MM.1S (cell line): ENCODE measurements around the gene CACNA2D1.

ENCODE experiments used
- DNase-seq: peaks from one replicate; pipeline ENCODE4 v3.0.0-alpha.2; 2015
- H2AFZ ChIP-seq: fragments of 300-600 bp; sonication (generic); 2 replicates; pipeline ENCODE4 v1.6.0; 2016; ENCODE audit warnings: antibody characterized with exemption, low read length
- H3F3A ChIP-seq: fragments of 300-600 bp; sonication (generic); 2 replicates; pipeline ENCODE4 v1.6.1; 2016; ENCODE audit warnings: mild to moderate bottlenecking, antibody characterized with exemption, low read length, moderate library complexity, mixed read lengths; ENCODE audit not compliant: insufficient read depth
- H3K27ac ChIP-seq: fragments of 300-600 bp; sonication (generic); 2 replicates; pipeline ENCODE4 v1.5.1; 2016; ENCODE audit warnings: mild to moderate bottlenecking, low read length
- H3K27me3 ChIP-seq: fragments of 300-600 bp; sonication (generic); replicated peaks from 2 replicates; pipeline ENCODE4 v1.6.0; 2016; ENCODE audit warnings: low read length; ENCODE audit not compliant: insufficient read depth
- H3K36me3 ChIP-seq: fragments of 300-600 bp; sonication (generic); replicated peaks from 2 replicates; pipeline ENCODE4 v1.6.1; 2016; ENCODE audit warnings: mild to moderate bottlenecking, low read length, mixed read lengths; ENCODE audit not compliant: insufficient read depth
- H3K4me1 ChIP-seq: fragments of 300-600 bp; sonication (generic); 2 replicates; pipeline ENCODE4 v1.6.1; 2016; ENCODE audit warnings: low read length, mixed read lengths
- H3K4me2 ChIP-seq: fragments of 300-600 bp; sonication (generic); 2 replicates; pipeline ENCODE4 v1.6.0; 2016; ENCODE audit warnings: low read depth, low read length
- H3K4me3 ChIP-seq: fragments of 300-600 bp; sonication (generic); 2 replicates; pipeline ENCODE4 v1.5.1; 2016; ENCODE audit warnings: low read length, mixed read lengths
- H3K79me2 ChIP-seq: fragments of 300-600 bp; sonication (generic); 2 replicates; pipeline ENCODE4 v1.6.1; 2016; ENCODE audit warnings: mixed run types, low read length, mixed read lengths
- H3K9ac ChIP-seq: fragments of 300-600 bp; sonication (generic); 2 replicates; pipeline ENCODE4 v1.6.1; 2016; ENCODE audit warnings: low read length, mixed read lengths
- H3K9me2 ChIP-seq: fragments of 300-600 bp; sonication (generic); replicated peaks from 2 replicates; pipeline ENCODE4 v1.6.1; 2016; ENCODE audit warnings: mild to moderate bottlenecking, low read length, mixed read lengths; ENCODE audit not compliant: insufficient read depth
- H3K9me3 ChIP-seq: fragments of 300-600 bp; sonication (generic); replicated peaks from 2 replicates; pipeline ENCODE4 v1.6.1; 2016; ENCODE audit warnings: mild to moderate bottlenecking, low read length, mixed read lengths; ENCODE audit not compliant: insufficient read depth
- H4K20me1 ChIP-seq: fragments of 300-600 bp; sonication (generic); 2 replicates; pipeline ENCODE4 v1.6.1; 2016; ENCODE audit warnings: mild to moderate bottlenecking, low read length, moderate library complexity, mixed read lengths; ENCODE audit not compliant: insufficient read depth
- CTCF ChIP-seq: fragments of 300-600 bp; sonication (generic); IDR thresholded peaks from 2 replicates; pipeline ENCODE4 v1.5.1; 2016; ENCODE audit warnings: antibody characterized with exemption, low read length, mixed read lengths
- EZH2 ChIP-seq: fragments of 300-600 bp; sonication (generic); optimal IDR thresholded peaks from 2 replicates; pipeline ENCODE3; 2017; ENCODE audit warnings: low read depth, mild to moderate bottlenecking, antibody characterized with exemption, low read length, mixed read lengths
- EZH2phosphoT487 ChIP-seq: fragments of 300-600 bp; sonication (generic); IDR thresholded peaks from 2 replicates; pipeline ENCODE4 v1.6.1; 2018; ENCODE audit warnings: antibody characterized with exemption, low read length

The CACNA2D1 gene

GRCh38 chr7:82049891-82050533, 393.6 kb downstream of the CACNA2D1 start:
- H2AFZ ChIP-seq: no peak overlapping the region
- no peaks in the 10 kb centered on the region for H3F3A ChIP-seq
- H4K20me1 ChIP-seq: no peaks in the 10 kb centered on the region
- H3K9me2 ChIP-seq: no peaks in the 10 kb centered on the region
- no peaks in the 10 kb centered on the region for H3K36me3 ChIP-seq
- H3K9ac ChIP-seq: no peak overlapping the region
- no peaks in the 10 kb centered on the region for H3K79me2 ChIP-seq
- H3K9me3 ChIP-seq: no peaks in the 10 kb centered on the region
- H3K27me3 ChIP-seq: no peaks in the 10 kb centered on the region
- H3K4me2 ChIP-seq: no peak overlapping the region
- DNase-seq: no peak
- H3K27ac ChIP-seq: no peak overlapping the region
- no peaks in the 10 kb centered on the region for H3K4me1 ChIP-seq
- no peak overlapping the region for H3K4me3 ChIP-seq
- TF ChIP-seq CTCF (no peak), EZH2phosphoT487 (no peak), EZH2 (no peak)

GRCh38 chr7:82049442-82049841, 394.1 kb downstream of the CACNA2D1 start:
- Histone ChIP-seq H3K9ac (no peak overlapping the region), H3K4me1 (no peaks in the 10 kb centered on the region), H3K79me2 (no peaks in the 10 kb centered on the region), H2AFZ (no peak overlapping the region), H3K27ac (no peak overlapping the region), H3K4me2 (no peak overlapping the region), H3F3A (no peaks in the 10 kb centered on the region), H4K20me1 (no peaks in the 10 kb centered on the region), H3K36me3 (no peaks in the 10 kb centered on the region), H3K9me2 (no peaks in the 10 kb centered on the region), H3K27me3 (no peaks in the 10 kb centered on the region), H3K4me3 (no peak overlapping the region), H3K9me3 (no peaks in the 10 kb centered on the region)
- TF ChIP-seq EZH2phosphoT487: no peak
- no peak for TF ChIP-seq EZH2
- TF ChIP-seq CTCF: no peak
- DNase-seq: no peak

GRCh38 chr7:82044497-82045080, 399.0 kb downstream of the CACNA2D1 start:
- H3K27ac ChIP-seq: no peak overlapping the region
- H3K27me3 ChIP-seq: no peaks in the 10 kb centered on the region
- H3K4me2 ChIP-seq: no peak overlapping the region
- H3K4me1 ChIP-seq: no peaks in the 10 kb centered on the region
- no peaks in the 10 kb centered on the region for H3K9me3 ChIP-seq
- H2AFZ ChIP-seq: no peak overlapping the region
- H3K9ac ChIP-seq: no peak overlapping the region
- TF ChIP-seq CTCF (peak; percentile 31), EZH2phosphoT487 (no peak)
- DNase-seq: peak; percentile 42
- no peaks in the 10 kb centered on the region for H3K79me2 ChIP-seq
- H3F3A ChIP-seq: no peaks in the 10 kb centered on the region
- no peak overlapping the region for H3K4me3 ChIP-seq
- H4K20me1 ChIP-seq: no peaks in the 10 kb centered on the region
- no peaks in the 10 kb centered on the region for H3K9me2 ChIP-seq
- no peaks in the 10 kb centered on the region for H3K36me3 ChIP-seq
